GM12864 (cell line): ENCODE results near the gene GORASP1.

Source experiments
- DNase-seq: peaks from one replicate; pipeline ENCODE4 v3.0.0-alpha.2; 2011; ENCODE audit warnings: low read depth
- H3K4me3 ChIP-seq: 2 replicates; pipeline ENCODE4 v1.5.1; 2011; ENCODE audit warnings: mild to moderate bottlenecking, low read depth, low read length, control low read depth
- CTCF ChIP-seq: IDR thresholded peaks from 2 replicates; pipeline ENCODE4 v1.5.1; 2011; ENCODE audit warnings: low read depth, mild to moderate bottlenecking, moderate library complexity, low read length, control low read depth, inconsistent platforms; ENCODE audit errors: missing control alignments

The GORASP1 gene

GRCh38 chr3:39121621-39122020 is 14.2 kb upstream of the GORASP1 start:
- no peak for TF ChIP-seq CTCF
- H3K4me3 ChIP-seq: no peak overlapping the region
- no peak for DNase-seq

- DNase-seq: no peak
- no peak overlapping the region for H3K4me3 ChIP-seq
- no peak for TF ChIP-seq CTCF
Observed at GRCh38 chr3:39118931-39119660, 11.7 kb upstream of the GORASP1 start.

DNA sequence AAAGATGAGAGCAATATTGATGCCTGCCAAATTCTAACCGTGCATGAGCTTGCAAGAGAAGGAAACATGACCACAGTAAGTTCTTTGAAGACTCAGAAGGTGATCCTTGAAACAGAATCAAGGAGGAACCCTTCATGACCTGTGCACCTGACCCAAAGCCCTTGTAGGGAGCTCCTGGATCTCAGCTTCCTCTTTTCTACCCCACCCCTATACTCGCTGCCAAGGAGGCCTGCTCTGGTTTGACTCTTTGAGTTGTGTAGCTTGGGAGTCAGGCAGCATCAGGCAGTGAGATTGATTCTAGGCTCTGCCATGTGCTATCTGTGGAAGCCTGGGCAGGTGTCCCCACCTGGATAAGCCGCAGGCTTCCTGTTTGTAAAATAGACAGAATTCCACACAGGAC is 10.7 kb upstream of the GORASP1 start:
- H3K4me3 ChIP-seq: no peak overlapping the region
- no peak for TF ChIP-seq CTCF
- no peak for DNase-seq

DNA sequence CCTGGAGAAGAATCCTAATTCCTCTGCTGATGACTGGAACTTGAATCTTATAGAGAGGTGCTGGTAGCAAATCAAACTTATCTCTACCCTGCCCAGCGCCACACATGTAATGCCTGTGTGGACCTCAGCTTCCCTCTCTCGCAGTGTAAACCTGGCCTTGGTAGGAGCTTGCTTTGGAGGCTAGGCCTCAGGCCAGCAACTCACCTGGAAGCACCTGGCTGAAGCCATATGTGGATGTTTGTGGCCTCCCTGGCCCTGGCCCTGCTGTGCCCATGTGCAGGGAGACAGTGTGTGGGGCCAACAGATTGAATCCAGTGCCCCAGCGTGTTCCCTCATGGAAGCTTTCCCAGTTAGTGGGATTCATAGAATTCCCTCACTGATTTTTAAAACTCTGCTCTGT is 8.4 kb upstream of the GORASP1 start:
- no peak for DNase-seq
- no peak overlapping the region for H3K4me3 ChIP-seq
- TF ChIP-seq CTCF: no peak

DNA sequence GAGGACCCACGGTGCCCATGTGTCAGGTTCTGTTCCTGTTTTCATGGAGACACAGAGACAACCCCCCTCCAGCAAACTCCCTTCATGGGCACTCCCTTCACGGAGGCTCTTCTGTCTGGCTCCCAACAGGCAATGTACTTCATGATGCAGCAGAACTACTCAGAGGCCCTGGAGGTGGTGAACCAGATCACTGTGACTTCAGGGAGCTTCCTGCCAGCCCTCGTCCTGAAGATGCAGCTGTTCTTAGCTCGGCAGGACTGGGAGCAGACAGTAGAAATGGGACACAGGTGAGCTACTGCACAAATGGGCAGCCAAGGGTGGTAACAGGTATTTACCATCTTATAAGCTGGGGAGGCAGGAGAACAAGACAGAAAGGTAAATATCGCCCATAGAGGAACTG is 7.0 kb upstream of the GORASP1 start:
- no peak for TF ChIP-seq CTCF
- DNase-seq: no peak

GRCh38 chr3:39113291-39113690 is 5.9 kb upstream of the GORASP1 start:
- TF ChIP-seq CTCF: no peak
- DNase-seq: no peak
- no peak overlapping the region for H3K4me3 ChIP-seq

More for the DNA sequence above, 7.0 kb upstream of the GORASP1 start:
- no peak overlapping the region for H3K4me3 ChIP-seq

GRCh38 chr3:39112535-39112934 is 5.1 kb upstream of the GORASP1 start:
- no peak for DNase-seq
- no peak for TF ChIP-seq CTCF
- no peak overlapping the region for H3K4me3 ChIP-seq
